Ramos (cell line): ENCODE results near the gene CIAO2A.
"Not testable (repeated sequence)": the region's sequence is repeated elsewhere in the genome, so short reads cannot be mapped to it uniquely, and the experiment has no call there.

Experiments
- in situ Hi-C: fragments of 300-500 bp; cut with MboI; formaldehyde crosslinking; loops from one replicate; pipeline ENCODE4 v1.14.3; 2022; ENCODE audit warnings: low sequenced_read_pairs; ENCODE audit not compliant: unreplicated experiment

CIAO2A gene

DNA sequence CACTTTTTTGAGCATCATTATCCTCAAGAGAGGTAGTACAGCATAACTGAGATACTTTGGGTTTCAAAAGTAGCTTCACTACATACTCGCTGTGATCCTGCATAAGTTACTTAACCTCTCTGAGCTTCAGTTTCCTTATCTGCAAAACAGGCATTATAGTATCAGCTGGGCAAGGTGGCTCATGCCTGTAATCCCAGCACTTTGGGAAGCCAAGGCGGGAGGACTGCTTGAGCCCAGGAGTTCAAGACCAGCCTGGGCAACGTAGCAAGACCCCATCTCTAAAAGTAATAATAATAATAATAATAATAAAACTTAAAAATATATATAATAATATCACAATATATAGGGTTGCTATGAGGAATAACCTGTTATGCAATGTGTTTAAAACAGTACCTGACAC, 10.9 kb downstream of the CIAO2A start:
- in situ Hi-C loops: no loop called here

DNA sequence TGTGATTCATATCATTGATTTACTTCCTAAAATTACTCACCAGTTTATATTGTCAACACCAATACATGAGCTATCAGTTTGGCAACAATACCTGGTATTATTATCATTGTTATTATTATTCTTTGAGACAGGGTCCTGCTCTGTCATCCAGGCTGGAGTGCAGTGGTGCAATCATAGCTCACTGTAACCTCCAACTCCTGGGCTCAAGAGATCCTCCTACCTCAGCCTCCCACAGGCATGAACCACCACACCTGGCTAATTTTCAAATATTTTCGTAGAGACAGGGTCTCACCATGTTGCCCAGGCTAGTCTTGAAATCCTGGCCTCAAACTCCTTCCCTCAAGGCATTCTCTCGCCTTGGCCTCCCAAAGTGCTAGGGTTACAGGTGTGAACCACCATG, 20.1 kb downstream of the CIAO2A start:
- in situ Hi-C loops: loop anchor here (10.0 kb wide), 1 partner anchor 609 kb away; no protein-coding TSS in a partner anchor

DNA sequence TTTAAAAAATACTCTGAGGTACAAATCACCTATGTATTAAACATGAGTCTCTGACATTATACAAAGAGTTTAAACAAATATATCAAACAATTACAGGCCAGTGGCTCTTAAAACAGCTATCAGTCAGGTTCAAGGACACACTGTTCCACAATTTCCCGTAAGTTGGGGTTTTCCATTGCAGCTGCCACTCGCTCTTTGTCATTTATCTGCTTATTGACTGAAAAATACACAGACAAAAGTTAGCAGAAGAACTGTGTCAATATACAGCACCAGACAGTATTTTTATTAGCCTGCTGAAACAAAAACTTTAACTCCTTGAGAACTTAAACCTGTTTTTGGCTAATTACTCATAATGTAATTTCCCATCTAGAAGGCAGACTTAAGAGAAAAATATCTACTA, 20.8 kb downstream of the CIAO2A start:
- in situ Hi-C loops: loop anchor here (10.0 kb wide), 1 partner anchor 608 kb away; no protein-coding TSS in a partner anchor

DNA sequence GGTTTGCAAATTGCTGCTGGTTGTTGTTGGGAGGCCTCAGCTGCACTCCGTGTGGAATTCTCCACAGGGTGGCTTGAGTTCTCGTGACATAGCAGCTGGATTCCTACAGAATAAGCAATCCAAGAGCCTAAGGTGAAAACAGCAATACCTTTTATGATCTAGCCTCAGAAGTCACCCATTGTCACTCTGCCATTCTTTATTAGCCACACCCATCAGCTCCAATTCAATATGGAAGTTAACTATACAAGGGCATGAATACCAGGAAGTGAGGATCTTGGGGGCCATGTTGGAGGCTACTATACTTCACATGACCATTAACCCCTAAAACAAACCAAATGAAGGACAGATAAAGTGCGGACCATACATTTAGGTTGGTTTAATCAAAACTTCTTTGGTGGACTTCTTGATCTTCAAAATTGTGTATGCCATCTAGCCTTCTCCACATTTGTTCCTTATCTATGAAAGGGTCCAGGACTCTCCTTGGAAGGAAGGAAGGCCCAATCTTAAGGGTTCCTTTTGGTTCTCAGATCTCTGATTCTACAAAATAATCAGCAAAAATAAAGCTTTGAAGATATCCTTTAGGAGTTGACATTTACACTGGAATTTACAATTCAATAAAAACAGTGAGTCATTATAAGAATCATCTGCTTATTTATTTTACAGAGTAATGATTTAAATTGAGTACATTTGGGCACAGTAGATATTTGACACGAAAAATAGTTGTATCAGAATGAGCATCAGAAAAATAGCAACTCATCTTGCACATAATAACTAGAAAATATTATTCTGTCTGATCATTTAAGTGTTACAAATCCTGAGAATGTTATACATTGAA, 21.5 kb downstream of the CIAO2A start:
- in situ Hi-C loops: loop anchor here (10.0 kb wide), 1 partner anchor 607 kb away; no protein-coding TSS in a partner anchor

DNA sequence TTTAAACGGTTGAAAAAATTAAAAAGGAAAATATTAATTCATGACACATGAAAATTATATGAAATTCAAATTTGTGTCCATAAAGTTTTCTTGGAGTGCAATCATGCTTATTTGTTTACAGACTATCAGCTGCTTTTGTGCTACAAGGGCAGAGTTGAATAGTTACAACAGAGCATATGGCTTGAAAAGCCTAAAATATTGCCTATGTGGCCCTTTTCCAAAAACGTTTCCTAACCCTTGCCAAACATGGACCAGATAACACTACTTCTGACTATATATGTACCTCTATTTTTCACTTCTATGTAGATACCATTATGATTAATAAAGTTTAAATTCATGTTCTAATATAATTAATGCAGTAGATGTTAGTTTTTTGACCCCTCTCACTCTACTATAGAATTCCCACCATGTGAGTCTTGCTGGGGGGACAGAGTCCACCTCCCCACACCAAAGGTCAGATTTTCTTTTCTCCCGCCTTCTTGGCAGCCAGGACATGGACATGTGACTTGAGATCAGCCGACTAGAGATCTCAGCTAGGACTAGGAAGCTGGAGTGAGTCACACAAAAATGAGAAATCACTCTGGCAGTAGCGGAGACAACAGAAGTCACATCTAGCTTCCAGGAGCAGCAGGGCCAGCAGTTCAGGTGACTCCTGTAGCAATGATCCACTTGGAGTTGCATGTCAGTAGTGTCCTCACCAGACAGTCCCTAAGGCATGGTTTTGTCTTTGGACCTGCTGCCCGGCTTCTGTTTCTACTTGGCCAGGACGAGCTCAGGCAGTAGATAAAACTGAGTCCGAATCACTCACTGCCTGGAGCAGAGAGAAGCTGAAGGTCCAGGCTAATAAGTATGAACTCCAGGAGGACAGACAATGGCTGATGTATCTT, 22.4 kb downstream of the CIAO2A start:
- in situ Hi-C loops: loop anchor here (10.0 kb wide), 1 partner anchor 606 kb away; no protein-coding TSS in a partner anchor

DNA sequence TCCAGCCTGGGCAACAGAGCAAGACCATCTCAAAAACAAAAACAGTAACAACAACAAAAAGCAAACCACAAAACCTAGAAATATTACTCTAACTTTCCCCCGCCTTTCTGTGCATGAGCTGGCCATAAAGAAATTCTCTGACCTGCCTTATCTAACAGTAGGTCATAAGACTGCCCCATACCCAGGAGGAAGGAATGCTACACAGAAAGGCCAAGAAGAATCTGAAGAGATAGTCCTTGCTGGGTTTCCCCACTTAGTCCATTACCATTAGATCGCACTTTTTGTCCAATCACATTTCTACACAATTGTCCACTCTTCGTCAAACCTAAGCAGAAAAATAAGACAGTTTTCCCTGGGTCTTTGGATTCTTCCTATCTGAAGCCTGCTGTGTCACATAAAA, 23.5 kb downstream of the CIAO2A start:
- in situ Hi-C loops: loop anchor here (10.0 kb wide), 1 partner anchor 605 kb away; no protein-coding TSS in a partner anchor

DNA sequence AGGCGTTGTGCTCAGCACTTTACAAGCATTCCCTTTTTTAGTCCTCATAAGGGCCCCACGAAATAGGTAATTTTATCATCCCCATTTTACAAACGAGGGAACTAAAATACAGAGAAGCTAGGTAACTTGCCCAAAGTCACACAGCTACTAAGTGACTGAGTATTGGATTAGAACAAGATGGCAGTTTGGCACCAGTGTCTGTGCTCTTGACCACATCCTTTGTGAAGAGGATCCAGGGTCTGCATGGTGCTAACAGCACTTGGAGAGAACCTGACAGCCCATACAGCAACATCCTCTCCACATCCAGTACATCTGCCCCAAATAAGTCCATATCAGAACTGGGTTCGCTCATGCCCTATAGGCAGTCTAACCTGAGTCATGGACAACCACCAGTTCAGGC, 25.5 kb downstream of the CIAO2A start:
- in situ Hi-C loops: loop anchor here (10.0 kb wide), 1 partner anchor 463 kb away; no protein-coding TSS in a partner anchor

DNA sequence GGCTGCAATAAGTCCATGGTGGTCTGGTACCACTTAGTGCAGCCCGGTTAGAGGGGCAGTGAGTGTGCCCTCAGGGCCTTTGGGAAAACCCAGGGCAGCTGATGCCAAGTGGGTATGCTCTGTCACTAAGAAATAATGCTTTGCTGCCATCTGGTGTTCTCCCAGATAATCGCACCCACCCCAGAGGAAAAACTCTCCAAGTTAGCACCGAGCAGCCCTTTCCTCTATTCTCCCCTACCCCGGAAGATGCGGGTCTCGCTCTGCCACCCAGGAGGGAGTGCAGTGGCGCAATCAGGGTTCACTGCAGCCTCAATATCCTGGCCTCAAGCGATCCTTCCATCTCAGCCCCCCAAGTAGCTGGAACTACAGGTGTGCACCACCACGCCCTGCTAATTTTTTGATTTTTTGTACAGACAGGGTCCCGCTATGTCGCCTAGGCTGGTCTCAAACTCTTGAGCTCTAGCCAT, 26.0 kb downstream of the CIAO2A start:
- in situ Hi-C loops: loop anchor here (10.0 kb wide), 1 partner anchor 463 kb away; no protein-coding TSS in a partner anchor

DNA sequence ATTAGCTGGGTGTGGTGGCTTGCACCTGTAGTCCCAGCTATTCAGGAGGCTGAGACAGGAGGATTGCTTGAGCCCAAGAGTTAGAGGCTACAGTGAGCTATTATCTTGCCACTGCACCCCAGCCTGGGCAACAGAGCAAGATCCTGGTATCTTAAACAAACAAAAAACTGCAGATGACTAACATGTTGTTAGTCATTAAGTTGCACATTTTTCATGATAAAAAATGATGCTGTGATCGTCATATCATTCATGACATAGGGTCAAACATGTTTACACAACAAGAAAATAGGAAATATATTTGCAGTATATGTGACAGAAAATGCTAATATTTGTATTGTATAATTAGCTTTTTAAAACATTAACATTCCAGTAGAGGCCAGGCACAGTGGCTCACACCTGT, 27.2 kb downstream of the CIAO2A start:
- in situ Hi-C loops: loop anchor here (10.0 kb wide), 1 partner anchor 462 kb away; no protein-coding TSS in a partner anchor

DNA sequence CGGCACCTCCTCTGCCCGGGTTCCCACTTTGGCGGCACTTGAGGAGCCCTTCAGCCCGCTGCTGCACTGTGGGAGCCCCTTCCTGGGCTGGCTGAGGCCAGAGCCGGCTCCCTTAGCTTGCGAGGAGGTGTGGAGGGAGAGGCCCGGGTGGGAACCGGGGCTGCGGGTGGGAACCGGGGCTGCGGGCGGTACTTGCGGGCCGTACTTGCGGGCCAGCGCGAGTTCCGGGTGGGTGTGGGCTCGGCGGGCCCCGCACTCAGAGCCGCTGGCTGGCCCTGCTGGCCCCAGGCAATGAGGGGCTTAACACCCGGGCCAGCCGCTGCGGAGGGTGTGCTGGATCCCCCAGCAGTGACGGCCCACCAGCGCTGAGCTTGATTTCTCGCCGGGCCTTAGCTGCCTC, 32.9 kb downstream of the CIAO2A start:
- in situ Hi-C loops: loop anchor here (10.0 kb wide), 1 partner anchor 456 kb away; no protein-coding TSS in a partner anchor

DNA sequence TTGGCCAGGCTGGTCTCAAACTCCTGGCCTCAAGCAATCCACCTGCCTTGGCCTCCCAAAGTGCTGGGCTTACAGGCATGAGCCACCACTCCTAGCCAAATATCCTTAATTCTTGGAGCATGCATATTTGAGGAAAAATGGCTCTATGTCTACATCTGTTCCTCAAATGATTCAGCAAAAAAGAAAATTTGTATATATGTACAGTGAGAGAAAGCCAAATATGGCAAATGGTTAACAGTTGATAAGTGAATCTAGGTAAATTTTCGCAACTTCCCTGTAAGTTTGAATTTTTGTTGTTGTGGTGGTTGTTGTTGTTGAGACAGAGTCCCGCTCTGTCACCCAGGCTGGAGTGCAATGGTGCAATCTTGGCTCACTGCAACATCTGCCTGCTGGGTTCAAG, 34.5 kb downstream of the CIAO2A start:
- in situ Hi-C loops: not testable (repeated sequence)

DNA sequence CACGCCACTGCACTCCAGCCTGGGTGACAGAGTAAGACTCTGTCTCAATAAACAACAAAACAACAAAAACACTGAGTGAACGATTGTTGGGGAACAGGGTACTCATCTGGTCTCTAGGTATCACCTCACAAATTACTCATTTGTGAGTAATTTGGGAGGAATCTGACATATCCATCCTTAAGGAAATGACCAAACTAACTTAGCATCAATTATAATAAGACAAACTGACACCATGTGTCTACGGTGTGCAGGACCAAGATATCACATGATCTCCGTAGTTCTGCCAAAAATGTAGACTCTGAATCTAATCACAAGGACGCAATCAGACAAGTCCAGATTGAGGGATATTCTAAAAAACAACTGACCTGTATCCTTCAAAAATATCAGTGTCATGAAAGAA, 35.4 kb downstream of the CIAO2A start:
- in situ Hi-C loops: no loop called here

DNA sequence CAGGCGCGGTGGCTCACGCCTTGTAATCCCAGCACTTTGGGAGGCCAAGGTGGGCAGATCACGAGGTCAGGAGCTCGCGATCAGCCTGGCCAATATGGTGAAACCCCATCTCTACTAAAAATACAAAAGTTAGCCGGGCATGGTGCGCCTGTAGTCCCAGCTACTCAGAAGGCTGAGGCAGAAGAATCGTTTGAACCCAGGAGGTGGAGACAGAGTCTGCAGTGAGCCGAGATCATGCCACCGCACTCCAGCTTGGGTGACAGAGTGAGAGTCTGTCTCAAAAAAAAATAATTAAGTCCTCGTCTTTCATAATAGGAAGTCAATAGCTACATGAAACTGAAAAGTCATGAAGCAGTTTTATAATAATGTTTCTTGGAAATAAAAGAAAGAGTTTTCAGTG, 40.0 kb downstream of the CIAO2A start:
- in situ Hi-C loops: not testable (repeated sequence)

DNA sequence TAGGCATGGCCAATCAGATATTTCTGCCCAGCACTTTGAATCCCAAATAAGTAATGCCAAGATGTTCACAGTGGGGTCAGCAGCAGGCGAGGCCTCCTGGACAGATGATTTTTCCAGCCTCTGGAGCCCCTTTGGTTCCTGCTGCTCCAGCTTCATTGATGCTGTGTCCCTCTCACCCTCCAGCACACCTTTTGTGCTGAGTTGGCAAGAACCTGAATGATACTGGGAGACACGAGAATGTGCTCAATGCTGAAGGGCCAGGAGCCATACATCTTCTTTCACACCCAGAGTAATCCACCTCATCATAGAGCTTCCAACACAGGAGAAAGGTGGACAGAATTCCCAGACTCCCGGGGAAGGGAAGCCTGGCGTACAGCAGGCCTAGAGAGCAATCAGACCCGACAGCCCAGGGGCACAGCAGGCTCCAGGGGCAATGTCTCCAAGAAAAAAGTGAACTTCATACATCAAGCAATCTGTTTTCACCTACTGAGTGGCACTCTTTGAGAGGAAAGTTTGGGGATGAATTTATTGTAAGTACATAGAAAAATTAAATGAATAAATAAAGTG, 40.6 kb downstream of the CIAO2A start:
- in situ Hi-C loops: no loop called here

DNA sequence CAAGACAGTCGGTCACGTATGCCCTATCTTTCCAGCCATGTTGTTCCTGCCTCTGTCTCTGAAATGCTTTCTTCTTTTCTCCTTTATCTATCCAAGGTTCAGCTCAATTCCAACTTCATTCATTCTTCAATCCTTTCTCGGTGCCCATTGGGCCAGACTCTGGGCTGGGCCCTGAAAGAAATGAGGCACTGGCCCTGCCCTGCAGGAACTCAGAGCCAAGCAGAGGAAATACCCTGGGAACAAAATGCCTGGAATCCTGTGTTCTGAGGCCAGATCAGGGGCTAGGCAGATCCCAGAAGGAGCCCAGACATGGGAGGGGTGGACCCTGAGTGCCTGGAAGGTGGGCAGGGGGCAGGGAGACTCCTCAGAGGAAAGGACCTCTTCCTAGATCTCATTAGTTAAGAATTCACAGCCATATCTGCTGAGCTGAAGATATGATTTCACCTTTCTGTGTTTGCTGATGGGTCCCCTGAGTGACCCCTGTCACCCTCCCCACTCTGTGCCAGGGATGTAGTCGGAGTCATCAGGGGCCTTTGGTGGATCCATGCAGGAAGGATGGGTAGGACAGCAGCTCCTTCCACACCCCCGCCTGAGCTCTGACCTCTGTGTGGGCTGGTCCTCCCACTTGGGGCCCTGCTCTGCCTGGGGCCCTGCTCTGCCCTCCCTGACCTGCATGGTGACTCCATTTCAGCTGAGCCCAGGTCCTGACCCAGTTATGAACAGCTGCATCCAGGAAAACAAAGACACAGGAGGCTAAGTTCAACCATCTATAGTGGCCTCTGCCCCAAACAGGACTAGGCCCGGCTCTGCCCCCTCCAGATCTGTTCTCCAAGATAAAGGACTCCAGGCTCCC, 42.0 kb downstream of the CIAO2A start:
- in situ Hi-C loops: no loop called here

DNA sequence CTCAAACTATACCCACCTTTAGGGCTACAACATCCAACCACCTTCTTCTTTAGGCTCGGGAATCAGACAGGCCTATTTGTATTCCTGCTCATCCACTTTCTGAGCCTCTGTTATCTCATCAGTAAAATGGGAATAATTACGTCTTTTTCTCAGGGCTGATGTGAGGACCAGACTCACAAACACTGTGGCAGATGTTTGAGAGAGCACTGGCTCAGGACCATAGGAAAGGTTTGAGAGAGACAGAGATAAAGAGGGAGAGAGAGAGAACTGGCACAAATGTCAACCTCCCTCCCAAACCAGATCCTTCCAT, 42.6 kb downstream of the CIAO2A start:
- in situ Hi-C loops: no loop called here

DNA sequence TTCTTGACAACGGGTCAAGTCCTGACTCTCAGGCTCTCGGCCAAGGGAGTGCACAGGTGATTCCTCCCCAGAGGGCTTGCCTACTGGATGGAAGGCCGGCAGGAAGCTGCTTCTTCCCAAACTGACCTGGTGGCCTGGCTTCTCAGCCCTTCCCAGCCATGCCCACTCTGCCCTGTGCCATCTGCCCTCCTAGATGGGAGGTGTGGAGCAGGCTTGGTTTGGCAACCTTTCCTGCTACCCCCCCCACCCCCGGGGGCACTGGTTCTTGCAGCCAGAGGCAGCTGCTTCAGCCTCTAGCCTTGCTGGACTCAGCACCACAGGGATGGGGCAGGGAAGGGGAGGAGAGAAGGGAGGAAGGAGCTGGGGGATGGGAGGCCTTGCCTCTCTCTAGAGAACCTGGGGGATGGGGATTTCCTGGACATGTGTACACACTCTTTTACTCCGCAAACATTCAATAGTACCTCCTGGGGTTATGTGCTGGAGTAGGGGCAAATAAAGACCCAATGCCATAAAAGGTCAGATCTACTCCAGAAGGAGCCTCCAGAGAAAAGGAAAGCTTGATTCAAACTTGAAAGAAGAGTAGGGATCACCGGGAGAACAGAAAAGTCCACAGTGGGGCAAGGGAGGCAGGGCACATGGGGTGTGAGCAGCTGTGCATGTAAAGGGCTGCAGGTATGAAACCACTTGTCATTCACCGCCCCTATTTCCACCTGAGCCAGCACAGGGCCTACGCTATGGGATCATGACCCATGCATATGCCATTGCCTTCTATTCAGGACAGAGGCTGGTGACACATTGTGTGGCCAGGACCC, 43.2 kb downstream of the CIAO2A start:
- in situ Hi-C loops: no loop called here

DNA sequence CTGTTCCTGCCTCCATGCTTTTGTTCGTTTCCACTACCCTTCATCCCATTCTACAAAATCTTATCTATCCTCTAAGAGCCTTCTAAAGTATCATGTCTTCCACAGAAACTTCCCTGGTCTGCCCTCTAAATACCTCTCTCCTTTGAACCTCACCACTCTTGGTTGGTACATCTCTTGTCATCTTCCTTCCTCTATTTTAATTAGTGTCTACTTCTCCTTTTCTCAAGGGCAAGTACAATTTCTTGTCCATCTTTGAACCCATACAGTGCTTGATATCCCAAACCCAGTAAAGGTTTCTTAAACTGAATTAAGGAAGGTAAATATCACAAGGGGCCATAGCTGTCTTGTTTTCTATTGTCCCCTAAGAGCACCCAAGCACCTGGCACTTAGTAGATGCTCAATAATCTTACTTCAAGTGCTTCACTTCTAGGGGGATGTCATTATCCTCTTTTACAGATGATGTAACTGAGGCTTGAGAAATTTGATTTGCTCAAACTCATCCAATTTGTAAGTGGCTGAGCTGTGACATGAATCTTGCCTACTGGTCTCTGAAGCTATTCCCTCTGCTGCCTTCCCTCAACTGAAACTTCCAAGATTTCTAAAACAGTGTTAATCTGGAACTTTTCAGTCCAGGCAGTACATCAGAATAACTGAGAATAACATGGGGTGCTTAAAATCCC, 44.7 kb downstream of the CIAO2A start:
- in situ Hi-C loops: no loop called here
